RWPE1 (cell line): Measurements from ENCODE around the gene AKAP12.

ENCODE experiments used
- CTCF ChIA-PET: fragments of 350-600 bp; sonication (Branson Sonifier 250); formaldehyde crosslinking; extraction: SDS; loops from one replicate; lab custom pipeline; 2021; lab: Yijun Ruan, JAX
- POLR2A ChIA-PET: fragments of 400-600 bp; formaldehyde crosslinking; extraction: SDS; loops from one replicate; lab custom pipeline; 2020; ENCODE audit warnings: antibody characterized with exemption; ENCODE audit not compliant: low non-redundant PET; lab: Yijun Ruan, JAX
- DNase-seq: peaks from one replicate; pipeline ENCODE4 v3.0.0; 2012; ENCODE audit warnings: low spot score
- H3K27ac ChIP-seq: fragments of 450-650 bp; 2 replicates; pipeline ENCODE4 v1.5.1; 2017
- TF ChIP-seq, protein P1 (sequence below): fragments of 450-650 bp; conservative IDR thresholded peaks from 2 replicates; pipeline ENCODE4 v1.5.1; 2017; ENCODE audit warnings: low read depth, mild to moderate bottlenecking

The AKAP12 gene

GRCh38 chr6:151280859-151281258 is 41.1 kb downstream of the AKAP12 start:
- CTCF ChIA-PET, result interaction anchor here (0.6 kb wide), 1 partner anchor 46 kb away, joined by 4 read pairs; no protein-coding TSS in a partner anchor
- no peak overlapping the region for H3K27ac ChIP-seq
- no peak for DNase-seq
- TF ChIP-seq, protein P1, sequence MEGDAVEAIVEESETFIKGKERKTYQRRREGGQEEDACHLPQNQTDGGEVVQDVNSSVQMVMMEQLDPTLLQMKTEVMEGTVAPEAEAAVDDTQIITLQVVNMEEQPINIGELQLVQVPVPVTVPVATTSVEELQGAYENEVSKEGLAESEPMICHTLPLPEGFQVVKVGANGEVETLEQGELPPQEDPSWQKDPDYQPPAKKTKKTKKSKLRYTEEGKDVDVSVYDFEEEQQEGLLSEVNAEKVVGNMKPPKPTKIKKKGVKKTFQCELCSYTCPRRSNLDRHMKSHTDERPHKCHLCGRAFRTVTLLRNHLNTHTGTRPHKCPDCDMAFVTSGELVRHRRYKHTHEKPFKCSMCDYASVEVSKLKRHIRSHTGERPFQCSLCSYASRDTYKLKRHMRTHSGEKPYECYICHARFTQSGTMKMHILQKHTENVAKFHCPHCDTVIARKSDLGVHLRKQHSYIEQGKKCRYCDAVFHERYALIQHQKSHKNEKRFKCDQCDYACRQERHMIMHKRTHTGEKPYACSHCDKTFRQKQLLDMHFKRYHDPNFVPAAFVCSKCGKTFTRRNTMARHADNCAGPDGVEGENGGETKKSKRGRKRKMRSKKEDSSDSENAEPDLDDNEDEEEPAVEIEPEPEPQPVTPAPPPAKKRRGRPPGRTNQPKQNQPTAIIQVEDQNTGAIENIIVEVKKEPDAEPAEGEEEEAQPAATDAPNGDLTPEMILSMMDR, result no peak
- POLR2A ChIA-PET, result no interaction called here

DNA sequence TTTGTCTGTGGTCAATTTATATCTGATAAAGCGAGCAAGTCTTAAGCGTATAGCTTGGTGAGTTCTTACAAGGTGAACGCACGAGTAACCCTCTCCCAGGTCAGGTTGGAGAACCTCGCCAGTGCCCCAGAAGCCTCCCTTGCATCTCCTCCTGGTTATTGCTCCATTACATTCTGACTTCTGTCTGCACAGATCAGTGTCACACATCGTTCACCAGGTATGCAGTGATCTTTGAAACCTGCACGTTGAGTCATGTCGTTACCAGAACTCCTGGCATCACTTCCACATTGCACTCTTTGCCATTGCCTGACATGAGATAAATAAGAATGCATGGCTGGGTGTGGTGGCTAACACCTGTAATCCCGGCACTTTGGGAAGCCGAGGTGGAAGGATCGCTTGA is 44.2 kb downstream of the AKAP12 start:
- TF ChIP-seq, protein P1, result no peak
- ChIA-PET POLR2A (no interaction called here), CTCF (interaction anchor here (0.7 kb wide), 1 partner anchor 90 kb away, joined by 3 read pairs; no protein-coding TSS in a partner anchor)
- no peak overlapping the region for H3K27ac ChIP-seq
- DNase-seq, result peak; percentile 15

DNA sequence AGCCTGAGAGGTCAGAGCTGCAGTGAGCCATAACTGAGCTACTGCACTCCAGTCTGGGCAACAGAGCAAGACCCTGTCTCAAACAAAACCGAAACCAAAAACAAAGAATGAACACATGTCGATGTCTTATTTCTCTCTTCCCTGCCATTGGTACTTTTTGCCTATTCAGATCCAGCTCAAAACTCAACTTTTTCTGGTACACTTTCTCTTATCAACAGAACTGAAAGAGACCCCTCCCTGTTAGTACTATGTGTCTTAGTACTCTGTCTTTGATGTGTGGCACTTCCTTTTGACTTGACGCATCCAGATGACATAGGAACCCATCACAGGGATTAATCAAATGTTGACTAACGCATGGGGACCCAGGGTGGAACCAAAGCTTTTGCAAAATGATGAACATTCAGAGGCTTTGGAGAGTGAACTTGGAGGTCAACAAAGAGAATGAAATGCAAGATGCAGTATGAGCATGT is 44.8 kb downstream of the AKAP12 start:
- ChIA-PET POLR2A (no interaction called here), CTCF (interaction anchor here (0.6 kb wide), 1 partner anchor 203 kb away, joined by 4 read pairs; no protein-coding TSS in a partner anchor)
- TF ChIP-seq, protein P1, result no peak
- H3K27ac ChIP-seq, result no peak overlapping the region
- DNase-seq, result no peak

- CTCF ChIA-PET, result interaction anchor here (0.6 kb wide), 1 partner anchor 204 kb away, joined by 4 read pairs; no protein-coding TSS in a partner anchor
- no peak for DNase-seq
- POLR2A ChIA-PET, result no interaction called here
Measured at GRCh38 chr6:151285122-151285521, 45.4 kb downstream of the AKAP12 start.

GRCh38 chr6:151286214-151286613 is 46.4 kb downstream of the AKAP12 start:
- CTCF ChIA-PET, result no interaction called here

More at GRCh38 chr6:151285122-151285521, 45.4 kb downstream of the AKAP12 start:
- TF ChIP-seq, protein P1, result no peak
- H3K27ac ChIP-seq, result no peak overlapping the region

GRCh38 chr6:151288712-151289398 is 49.1 kb downstream of the AKAP12 start:
- DNase-seq, result no peak
- TF ChIP-seq, protein P1, result no peak
- POLR2A ChIA-PET, result no interaction called here
- CTCF ChIA-PET, result no interaction called here
- no peak overlapping the region for H3K27ac ChIP-seq

More at GRCh38 chr6:151286214-151286613, 46.4 kb downstream of the AKAP12 start:
- no peak for DNase-seq
- POLR2A ChIA-PET, result no interaction called here
- H3K27ac ChIP-seq, result no peak overlapping the region
- TF ChIP-seq, protein P1, result no peak
